K562 treated with DMSO at 1 percent for 12 hours (cell line): ENCODE results near the gene SLC18A3. TPM values are rescaled to one million over a fixed set of nuclear protein-coding genes. Genes with fewer than 3 reads are reported as not detected.

Experiments used
- total RNA-seq: library from RNA; unstranded; fragments of 300-600 nt; gene quantifications from 2 replicates; pipeline ENCODE4 v1.2.3, GENCODE V29; 2022; ENCODE audit not compliant: insufficient read depth

The SLC18A3 gene
- not detected in 2 replicates for total RNA-seq

DNA sequence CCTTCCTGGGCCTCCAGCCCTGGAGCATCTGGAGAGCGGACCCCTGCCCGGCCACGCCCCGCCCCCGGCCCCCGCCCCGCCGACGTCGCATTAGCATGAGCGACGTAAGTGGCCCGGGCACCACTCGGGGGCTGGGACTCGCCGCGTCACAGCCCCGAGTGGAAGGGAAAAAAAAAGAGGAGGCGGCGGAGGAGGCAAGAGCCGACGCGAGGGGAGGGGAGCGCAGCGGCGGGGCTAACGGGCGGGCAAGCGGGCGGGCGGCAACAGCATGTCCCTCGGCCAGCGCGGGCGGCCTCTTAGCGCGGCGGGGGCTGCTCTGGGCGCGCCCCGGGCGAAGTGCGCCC is at the start of gene SLC18A3:
Gene SLC18A3, plus strand, starts transcription at position 197 of the 344 bp plus-strand sequence. CDS start 431 bp downstream, outside the sequence.

DNA sequence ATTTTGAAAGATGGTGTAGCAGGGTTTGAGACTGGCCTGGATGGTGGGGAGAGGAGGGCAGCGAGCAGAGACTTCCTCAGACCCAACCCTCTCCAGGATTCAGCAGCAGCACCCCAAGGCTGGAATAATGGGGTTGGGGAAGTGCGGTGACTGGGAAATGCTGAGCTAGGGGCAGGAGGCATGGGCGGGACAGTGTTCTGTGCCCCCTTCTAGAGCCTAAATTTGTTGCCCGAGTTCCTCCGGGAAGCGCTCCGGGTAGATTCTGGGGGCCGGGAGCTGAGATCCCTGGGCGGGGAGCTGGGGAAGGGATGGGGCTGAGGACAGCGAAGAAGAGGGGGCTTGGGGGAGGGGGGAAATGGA is 3.8 kb downstream of the SLC18A3 start, which contains the start of gene CHAT:
Gene CHAT, plus strand, starts transcription at position 156 of the 360 bp plus-strand sequence. Its CDS starts 153 bp downstream, at position 309.

Other genes starting within 250 kb of the SLC18A3 start
- gene DRGX, start 214.2 kb upstream of the SLC18A3 start, total RNA-seq = not detected in 2 replicates
- gene ERCC6, start 71.2 kb upstream of the SLC18A3 start, total RNA-seq = 5.9 and 13.3 TPM in 2 replicates
- not detected in 2 replicates for gene CHAT, start 3.7 kb downstream of the SLC18A3 start, total RNA-seq
- not detected in 2 replicates for gene C10orf53, start 69.3 kb downstream of the SLC18A3 start, total RNA-seq
- gene OGDHL, start 152.0 kb downstream of the SLC18A3 start, total RNA-seq = 0.38 and 0.52 TPM in 2 replicates